HCT116 (cell line): ENCODE results near the gene USP36. TPM values are rescaled to one million over a fixed set of nuclear protein-coding genes. Genes with fewer than 3 reads are reported as not detected.

Source experiments
- ATAC-seq: fragments of 200-7000 bp; cut with Tn5 transposase; 2 replicates; pipeline ENCODE4 v1.9.1; 2020; ENCODE audit warnings: mild to moderate bottlenecking, moderate library complexity
- BruUV-seq: library from RNA; stranded (reverse); fragments of 400-500 nt; replicated peaks from 2 replicates; lab custom pipeline; 2021; lab: Mats Ljungman, UMichigan
- CTCF ChIA-PET: fragments of 300-600 bp; sonication (Branson Sonifier 250); formaldehyde crosslinking; loops from one replicate; lab custom pipeline; 2021; ENCODE audit warnings: antibody characterized with exemption; lab: Charles Lee
- POLR2A ChIA-PET: fragments of 300-600, 350-600 bp; sonication (Branson Sonifier 250); formaldehyde crosslinking; loops from one replicate; lab custom pipeline; 2021; ENCODE audit warnings: antibody characterized with exemption; lab: Charles Lee
- RAD21 ChIA-PET, 2 experiments: fragments of 300-600 bp; sonication (Branson Sonifier 250); formaldehyde crosslinking; loops; one replicate each; lab custom pipeline; 2023; ENCODE audit warnings: low total read pairs in 2 of 2; ENCODE audit not compliant: uncharacterized antibody in 2 of 2, unreplicated experiment in 2 of 2, low non-redundant PET in 1 of 2; lab: Charles Lee
- DNase-seq: peaks from one replicate; pipeline ENCODE4 v3.0.0-alpha.2; 2010; ENCODE audit warnings: low read depth, low spot score
- H2AFZ ChIP-seq: fragments of 200-600 bp; shearing (Covaris generic), sonication (generic); 2 replicates; pipeline ENCODE4 v1.6.1; 2017; ENCODE audit warnings: low read depth, mixed run types, mixed read lengths, antibody characterized with exemption, low read length; ENCODE audit not compliant: poor library complexity, severe bottlenecking
- H3K27ac ChIP-seq: 2 replicates; pipeline ENCODE4 v1.5.1; 2012; ENCODE audit warnings: low read depth, low read length
- H3K27me3 ChIP-seq: fragments of 200-600 bp; sonication (generic); 2 replicates; pipeline ENCODE4 v1.6.1; 2016; ENCODE audit warnings: mixed run types, low read length, mixed read lengths; ENCODE audit not compliant: insufficient read depth
- H3K36me3 ChIP-seq, 2 experiments: fragments of 200-500 bp in 1 of 2; fragments of 200-600 bp in 1 of 2; sonication (Bioruptor generic) in 1 of 2; sonication (generic) in 1 of 2; 2 replicates each; pipeline versions ENCODE4 v1.5.1 to v1.6.1; 2014 to 2016; ENCODE audit warnings: low read length in 2 of 2, inconsistent platforms in 1 of 2, mixed read lengths in 1 of 2, mixed run types in 1 of 2; ENCODE audit not compliant: insufficient read depth in 2 of 2, control insufficient read depth in 1 of 2
- H3K4me1 ChIP-seq, 2 experiments: fragments of 200-600 bp in 1 of 2; sonication (generic) in 1 of 2; 2 replicates each; pipeline versions ENCODE4 v1.5.1 to v1.6.1; 2012 to 2017; ENCODE audit warnings: low read length in 2 of 2, inconsistent platforms in 1 of 2, mild to moderate bottlenecking in 1 of 2, mixed read lengths in 1 of 2, mixed run types in 1 of 2, moderate library complexity in 1 of 2; ENCODE audit not compliant: insufficient read depth in 2 of 2, control insufficient read depth in 1 of 2
- H3K4me2 ChIP-seq: fragments of 200-600 bp; sonication (generic); 2 replicates; pipeline ENCODE4 v1.6.1; 2017; ENCODE audit warnings: mixed run types, low read length, mixed read lengths
- H3K4me3 ChIP-seq, 2 experiments: fragments of 200-600 bp in 1 of 2; sonication (generic) in 1 of 2; replicated peaks in 1 of 2; 2 replicates each; pipeline ENCODE4 v1.5.1; 2011 to 2016; ENCODE audit warnings: low read length in 2 of 2, control low read depth in 1 of 2, low read depth in 1 of 2, mild to moderate bottlenecking in 1 of 2, mixed read lengths in 1 of 2, mixed run types in 1 of 2
- H3K79me2 ChIP-seq: fragments of 200-600 bp; sonication (generic); 2 replicates; pipeline ENCODE4 v1.6.1; 2017; ENCODE audit warnings: mild to moderate bottlenecking, mixed run types, low read length, moderate library complexity, mixed read lengths; ENCODE audit not compliant: insufficient read depth
- H3K9ac ChIP-seq: fragments of 200-600 bp; sonication (generic); 2 replicates; pipeline ENCODE4 v1.6.1; 2016; ENCODE audit warnings: low read length, mixed read lengths
- H3K9me2 ChIP-seq: fragments of 200-600 bp; sonication (generic), shearing (Covaris generic); 2 replicates; pipeline ENCODE4 v1.6.1; 2017; ENCODE audit warnings: mixed run types, mild to moderate bottlenecking, moderate library complexity; ENCODE audit not compliant: insufficient read depth
- H3K9me3 ChIP-seq, 2 experiments: fragments of 200-500 bp in 1 of 2; fragments of 200-600 bp in 1 of 2; sonication (Bioruptor generic) in 1 of 2; sonication (generic) in 1 of 2; 2 replicates each; pipeline ENCODE4 v1.6.1; 2014 to 2017; ENCODE audit warnings: low read length in 2 of 2, mixed read lengths in 2 of 2, inconsistent platforms in 1 of 2, low read depth in 1 of 2, mild to moderate bottlenecking in 1 of 2, mixed run types in 1 of 2, moderate library complexity in 1 of 2; ENCODE audit not compliant: control insufficient read depth in 1 of 2, insufficient read depth in 1 of 2
- H4K20me1 ChIP-seq: fragments of 200-600 bp; sonication (generic), shearing (Covaris generic); 2 replicates; pipeline ENCODE4 v1.6.1; 2017; ENCODE audit warnings: mixed run types, mild to moderate bottlenecking, moderate library complexity; ENCODE audit not compliant: insufficient read depth
- CTCF ChIP-seq, 3 experiments: fragments of 200-600 bp in 1 of 3; sonication (generic) in 1 of 3; IDR thresholded peaks in 2 of 3; conservative IDR thresholded peaks in 1 of 3; 2 replicates each; pipeline ENCODE4 v1.5.1; 2012 to 2017; ENCODE audit warnings: low read depth in 2 of 3, low read length in 2 of 3, antibody characterized with exemption in 1 of 3, borderline replicate concordance in 1 of 3, control low read depth in 1 of 3, mild to moderate bottlenecking in 1 of 3, mixed read lengths in 1 of 3, mixed run types in 1 of 3, moderate library complexity in 1 of 3; ENCODE audit not compliant: insufficient read depth in 1 of 3
- EGR1 ChIP-seq: IDR thresholded peaks from 2 replicates; pipeline ENCODE4 v1.6.1; 2012; ENCODE audit warnings: low read depth
- POLR2AphosphoS5 ChIP-seq: IDR thresholded peaks from 2 replicates; pipeline ENCODE4 v1.6.1; 2011; ENCODE audit warnings: mild to moderate bottlenecking, low read depth, low read length, moderate library complexity
- RAD21 ChIP-seq: IDR thresholded peaks from 2 replicates; pipeline ENCODE4 v1.6.1; 2012; ENCODE audit warnings: low read depth, mild to moderate bottlenecking
- SIN3A ChIP-seq: IDR thresholded peaks from 2 replicates; pipeline ENCODE4 v1.6.1; 2012; ENCODE audit warnings: low read depth
- TCF7L2 ChIP-seq: IDR thresholded peaks from 2 replicates; pipeline ENCODE4 v1.7.0; 2011; ENCODE audit warnings: borderline replicate concordance, inconsistent platforms; ENCODE audit not compliant: insufficient read depth, insufficient read length; ENCODE audit errors: extremely low read depth
- ZNF274 ChIP-seq: fragments of 200-500 bp; sonication (Bioruptor generic); IDR thresholded peaks from 2 replicates; pipeline ENCODE4 v1.6.1; 2014; ENCODE audit warnings: mild to moderate bottlenecking, low read depth, low read length, inconsistent platforms
- intact Hi-C: fragments of 100-400 bp; cut with micrococcal nuclease; formaldehyde crosslinking; loops from 2 replicates; pipeline ENCODE4 v1.10.0; 2022
- total RNA-seq: library from RNA; stranded (reverse); gene quantifications from one replicate; pipeline ENCODE4 v1.2.1, GENCODE V29; 2021; ENCODE audit not compliant: unreplicated experiment

The USP36 gene
- total RNA-seq, 1 experiment from 2014 or later = 104 TPM

- Histone ChIP-seq H3K4me3 (no peak overlapping the region), H3K9me3 (no peaks in the 10 kb centered on the region), H3K9me2 (no peaks in the 10 kb centered on the region), H3K79me2 (peaks cover 47% of the 10 kb centered on the region; the same call in 1 of the 2 replicates), H3K27ac (no peak overlapping the region), H3K36me3 (peaks cover 59 to 90% of the 10 kb centered on the region in 2 experiments), H3K27me3 (no peaks in the 10 kb centered on the region), H4K20me1 (peaks cover 16% of the 10 kb centered on the region; the same call in 1 of the 2 replicates), H3K4me1 (no peaks in the 10 kb centered on the region), H2AFZ (no peak overlapping the region), H3K4me2 (no peak overlapping the region), H3K9ac (no peak overlapping the region)
- DNase-seq (no peak), ATAC-seq (peak; percentile 73)
- BruUV-seq = no TSS peak
- RAD21 ChIA-PET = no interaction called here
- TF ChIP-seq SIN3A (no peak), EGR1 (no peak), RAD21 (peak; percentile 50), TCF7L2 (no peak), POLR2AphosphoS5 (no peak), ZNF274 (no peak), CTCF (IDR thresholded peaks at IDR 0.05 in 2 of 3, conservative IDR thresholded peaks at IDR 0.05 in 1 of 3; ENCODE audit: borderline replicate concordance in 1 of 3, insufficient read depth in 1 of 3, low read depth in 2 of 3, low read length in 2 of 3) (peak in 2 of 3 experiments; percentile 47 to 66; a peak in 4 of 6 replicates)
- POLR2A ChIA-PET = no interaction called here
- CTCF ChIA-PET = interaction anchor here (1.0 kb wide), 2 partner anchors 302 to 303 kb away, joined by 3 to 7 read pairs; no protein-coding TSS in a partner anchor
- intact Hi-C loops = loop anchor here (1.0 to 5.0 kb wide), 2 partner anchors 302 to 352 kb away; no protein-coding TSS in a partner anchor
These were observed 41.7 kb downstream of the USP36 start for GRCh38 chr17:78798695-78799559.
